Right renal pelvis (tissue), 4 donors: Measurements from ENCODE around the gene MYRIP. TPM values are rescaled to one million over a fixed set of nuclear protein-coding genes. Genes with fewer than 3 reads are reported as not detected.

Source experiments
- DNase-seq, 4 donors: peaks; one replicate each; pipeline ENCODE4 v3.0.0-alpha.2; 2013; ENCODE audit warnings: low read depth in 4 of 4, low spot score in 3 of 4, missing footprints in 1 of 4
- polyA plus RNA-seq, 4 donors: library from polyadenylated mRNA; unstranded; fragments of 120-200 nt; gene quantifications; one replicate each; pipeline ENCODE4 v1.2.1, GENCODE V29; 2013; ENCODE audit not compliant: insufficient read length in 4 of 4

Gene MYRIP
- polyA plus RNA-seq, 4 donors = 1.8 to 2.6 (median 2.2) TPM

DNA sequence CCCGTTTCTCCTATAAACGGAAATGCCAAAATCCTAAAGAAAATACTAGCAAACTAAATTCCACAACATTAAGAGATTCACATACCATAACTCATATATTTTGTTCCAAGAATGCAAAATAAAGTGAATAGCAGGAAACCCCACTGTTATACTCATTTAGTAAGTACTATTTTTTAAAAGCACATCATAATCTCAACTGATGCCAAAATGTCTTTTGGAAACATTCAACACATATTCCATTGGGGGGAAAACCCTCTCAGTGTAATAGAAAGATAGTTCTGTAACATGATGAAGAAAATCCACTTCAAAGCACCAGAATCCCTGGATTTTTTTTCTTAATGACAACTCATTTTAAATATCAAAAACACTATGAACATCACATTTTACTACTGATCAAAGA lies 407.1 kb downstream of the MYRIP start:
- no peak for DNase-seq

DNA sequence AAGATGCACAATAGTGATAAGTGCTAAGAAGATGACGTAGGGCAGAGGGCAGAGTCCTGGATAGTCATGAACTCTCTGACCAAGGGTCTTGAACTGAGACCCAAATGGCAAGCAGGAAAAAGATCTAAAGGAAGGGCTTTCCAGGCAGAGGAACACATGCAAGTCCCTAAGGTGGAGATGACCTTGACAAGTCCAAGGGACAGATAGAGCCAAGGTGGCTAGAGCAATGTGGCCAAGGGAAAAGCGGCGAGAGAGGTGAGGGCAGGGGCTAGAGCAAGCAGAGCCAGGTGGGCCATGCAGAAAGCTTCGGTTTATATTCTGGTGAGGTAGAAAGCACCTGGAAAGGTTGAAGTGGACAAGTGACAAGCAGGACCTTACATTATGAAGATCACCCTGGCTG lies 414.4 kb downstream of the MYRIP start:
- no peak for DNase-seq

GRCh38 chr3:40224796-40225515 lies 415.5 kb downstream of the MYRIP start:
- DNase-seq = no peak

DNA sequence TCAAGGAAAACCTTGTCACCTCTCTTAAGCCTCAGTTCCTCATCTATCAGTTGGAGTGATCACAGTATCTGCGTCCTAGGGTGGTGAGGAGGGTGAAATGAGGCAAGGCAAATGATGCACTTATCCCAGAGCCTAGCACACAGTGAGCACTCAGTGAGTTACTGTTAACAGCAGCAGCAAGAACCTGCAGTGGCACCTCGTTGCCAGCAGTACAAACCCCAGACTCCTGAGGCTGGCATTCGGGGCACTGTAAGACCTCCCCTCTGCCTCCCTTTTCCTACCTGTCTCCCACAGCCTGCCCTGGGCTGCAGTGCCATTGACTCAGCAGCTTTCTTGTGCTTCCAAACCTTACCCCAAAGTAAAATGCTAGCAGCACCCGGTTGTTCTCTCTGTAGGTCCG lies 417.2 kb downstream of the MYRIP start:
- no peak for DNase-seq

DNA sequence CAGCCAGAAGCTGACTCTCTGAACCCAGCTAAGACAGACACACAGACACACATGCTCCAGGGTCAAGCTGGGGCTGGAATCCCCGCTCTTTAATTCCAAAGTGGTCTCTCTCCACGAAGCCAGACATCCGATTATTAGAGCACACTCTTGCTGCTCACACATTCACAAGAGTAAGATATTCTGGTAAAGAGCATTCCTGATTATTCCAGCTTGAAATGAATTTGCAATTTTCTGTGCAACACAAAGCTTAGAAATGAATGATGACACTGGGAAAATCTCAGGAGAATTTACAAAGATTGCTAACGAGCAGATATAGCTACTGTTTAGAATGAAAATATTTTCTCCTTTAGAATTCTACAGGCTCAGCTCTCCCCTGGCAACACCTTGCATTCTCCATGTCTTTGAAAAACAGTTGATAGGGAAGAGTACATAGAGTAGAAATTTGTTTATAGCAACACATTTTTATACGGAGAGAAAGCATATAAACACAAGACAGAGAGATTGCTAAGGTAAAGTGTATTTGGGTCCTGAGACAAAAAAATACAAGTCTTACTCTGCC lies 419.5 kb downstream of the MYRIP start:
- no peak for DNase-seq

GRCh38 chr3:40229386-40229785 lies 420.0 kb downstream of the MYRIP start:
- no peak for DNase-seq

DNA sequence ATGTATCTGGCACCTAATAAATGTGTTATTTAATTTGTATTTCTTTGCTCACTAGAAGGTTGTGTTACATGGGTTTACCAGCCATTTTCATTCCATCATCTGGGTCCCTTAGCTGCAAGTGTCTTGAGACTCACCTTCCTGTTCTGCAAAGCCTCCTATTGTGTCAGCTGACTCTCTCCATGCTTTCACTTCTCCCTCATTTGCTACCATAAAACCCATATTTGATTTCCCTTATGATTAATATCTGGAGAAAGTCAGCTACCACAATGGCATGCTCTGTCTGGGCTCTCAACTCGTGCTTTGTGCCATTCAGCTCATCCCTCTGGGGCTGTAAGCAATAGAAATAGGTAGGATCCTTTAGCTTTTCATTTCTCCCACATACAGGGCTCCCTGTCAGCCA lies 420.6 kb downstream of the MYRIP start:
- no peak for DNase-seq

GRCh38 chr3:40230382-40230781 lies 421.0 kb downstream of the MYRIP start:
- DNase-seq = no peak

GRCh38 chr3:40232626-40233025 lies 423.2 kb downstream of the MYRIP start:
- no peak for DNase-seq

DNA sequence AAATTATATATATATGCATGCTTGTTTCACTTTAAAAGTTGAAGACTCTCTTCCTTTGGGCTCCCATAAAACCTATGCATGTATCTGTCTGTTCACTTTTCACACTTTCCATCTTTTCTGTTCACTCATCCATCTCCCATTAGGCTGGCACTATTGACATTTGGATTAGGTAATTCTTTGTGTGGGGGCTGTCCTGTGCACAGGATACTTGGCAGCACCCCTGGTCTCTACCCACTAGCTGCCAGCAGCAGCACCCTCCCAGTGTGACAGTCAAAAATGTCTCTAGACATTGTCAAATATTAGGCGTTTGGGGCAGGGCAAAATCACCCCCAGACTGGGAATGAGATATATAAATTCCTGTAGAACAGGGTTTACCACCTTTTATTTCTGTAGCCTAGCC lies 427.8 kb downstream of the MYRIP start:
- DNase-seq = no peak

- peak in 3 of 4 donors; percentile 4 to 10 (median 5) for DNase-seq
Observed at GRCh38 chr3:40237889-40238571, 428.6 kb downstream of the MYRIP start.

DNA sequence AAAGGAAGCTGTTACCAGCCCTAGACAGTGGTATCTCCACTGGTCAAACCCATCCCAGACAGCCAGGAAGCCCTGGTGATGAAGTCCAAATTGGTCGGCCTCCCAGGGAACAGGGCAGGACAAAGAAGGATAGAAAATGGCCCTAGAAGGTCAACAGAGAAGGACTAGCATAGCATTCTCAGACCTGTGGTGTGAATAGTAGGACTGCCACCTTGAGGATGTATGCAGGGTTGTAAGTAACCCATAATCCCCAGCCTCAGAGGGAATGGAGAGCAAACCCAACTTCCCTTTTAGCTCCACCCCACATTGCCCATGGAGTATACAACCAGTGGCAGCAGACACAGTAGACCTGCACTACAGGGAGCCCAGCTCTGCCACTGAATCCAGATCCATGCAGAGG lies 431.5 kb downstream of the MYRIP start:
- no peak for DNase-seq

DNA sequence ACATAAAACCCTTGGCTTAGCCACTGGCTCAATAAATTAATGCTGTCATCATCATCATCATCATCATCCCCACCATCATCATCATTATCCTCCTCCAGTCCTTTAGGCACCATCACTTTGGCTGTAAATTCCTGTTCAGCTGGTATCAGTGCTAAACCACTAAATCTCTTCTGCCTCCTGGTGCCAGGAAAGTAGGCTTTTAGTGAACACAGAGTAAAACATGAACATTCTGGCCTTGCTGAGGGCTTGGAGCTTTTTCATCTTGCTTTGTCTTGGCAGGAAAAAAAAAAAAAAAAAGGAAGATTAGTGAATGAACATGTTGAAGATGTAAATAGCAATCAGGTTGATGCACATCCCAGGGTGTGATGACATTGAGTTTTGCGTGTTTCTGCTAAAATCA lies 432.8 kb downstream of the MYRIP start:
- no peak for DNase-seq

DNA sequence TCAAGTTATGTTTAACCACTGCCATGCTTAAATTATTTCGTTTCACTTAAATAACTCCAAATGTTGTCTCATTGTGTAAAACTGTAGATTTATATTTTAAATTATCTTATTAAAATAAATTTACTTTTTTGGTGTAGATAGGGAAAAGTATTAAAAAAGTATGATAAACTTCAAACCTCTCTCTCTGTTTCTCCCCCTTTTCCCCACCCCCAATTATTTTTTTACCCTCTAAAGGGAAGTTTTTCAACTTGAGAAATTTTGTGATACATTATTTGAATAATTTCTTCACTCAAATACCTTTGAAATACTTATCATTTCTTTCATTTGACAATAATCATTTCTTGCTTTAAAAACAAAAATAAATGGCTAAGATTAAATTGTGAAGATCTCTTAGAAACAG lies 433.2 kb downstream of the MYRIP start:
- no peak for DNase-seq

- no peak for DNase-seq
Observed at GRCh38 chr3:40243056-40243455, 433.6 kb downstream of the MYRIP start.

DNA sequence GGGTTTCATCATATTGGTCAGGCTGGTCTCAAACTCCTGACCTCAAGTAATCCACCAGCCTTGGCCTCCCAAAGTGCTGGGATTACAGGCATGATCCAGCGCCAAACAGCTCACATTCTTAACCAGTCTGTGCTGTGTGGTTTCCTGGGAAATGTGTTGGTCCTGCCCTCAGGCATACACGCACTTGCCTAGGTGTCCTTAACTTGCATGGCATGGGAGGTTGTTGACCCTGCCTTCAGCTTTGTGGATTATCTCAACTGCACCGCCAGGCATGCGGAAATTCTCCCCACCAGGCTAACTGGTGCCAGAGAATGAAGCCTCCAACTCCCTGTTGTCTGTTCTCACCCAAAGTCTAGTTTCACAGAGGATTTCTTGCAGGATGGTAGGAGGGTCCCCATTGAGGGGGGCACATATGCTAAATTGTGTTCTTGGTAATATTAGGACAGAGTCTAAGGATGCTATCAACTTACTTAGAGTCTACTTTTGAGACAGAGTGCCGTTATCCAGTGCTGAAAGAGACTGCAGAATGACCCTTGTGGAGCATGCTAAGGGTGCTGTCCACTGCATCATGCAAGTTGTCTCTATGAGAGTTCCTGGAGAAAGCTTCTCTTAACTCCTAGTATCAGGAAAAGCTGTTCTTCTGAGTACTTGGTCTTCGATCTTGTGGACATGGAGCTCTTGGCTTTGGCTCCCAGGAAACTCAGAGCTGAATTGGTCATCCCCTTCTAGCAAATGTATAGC lies 438.5 kb downstream of the MYRIP start:
- no peak for DNase-seq

GRCh38 chr3:40248591-40248990 lies 439.2 kb downstream of the MYRIP start:
- DNase-seq = no peak

- no peak for DNase-seq
Observed at GRCh38 chr3:40249168-40249567, 439.8 kb downstream of the MYRIP start.

DNA sequence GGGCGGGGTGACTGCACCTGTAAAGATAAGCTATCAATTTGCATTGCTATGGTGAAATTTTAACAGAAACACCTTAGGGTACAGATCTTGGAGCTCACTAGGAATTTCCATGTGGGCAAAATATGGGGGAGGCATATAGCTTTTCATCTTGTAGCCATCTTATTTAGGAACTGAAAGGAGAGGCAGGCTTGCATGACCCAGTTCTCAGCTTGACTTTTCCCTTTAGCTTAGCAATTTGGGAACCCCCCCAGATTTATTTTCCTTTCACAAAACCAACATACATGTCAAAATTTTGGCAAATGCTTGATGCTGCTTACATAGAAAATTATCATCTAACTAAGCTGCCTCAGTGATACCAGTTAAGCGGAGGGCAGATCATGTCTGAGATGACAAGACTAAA lies 445.1 kb downstream of the MYRIP start:
- no peak for DNase-seq

DNA sequence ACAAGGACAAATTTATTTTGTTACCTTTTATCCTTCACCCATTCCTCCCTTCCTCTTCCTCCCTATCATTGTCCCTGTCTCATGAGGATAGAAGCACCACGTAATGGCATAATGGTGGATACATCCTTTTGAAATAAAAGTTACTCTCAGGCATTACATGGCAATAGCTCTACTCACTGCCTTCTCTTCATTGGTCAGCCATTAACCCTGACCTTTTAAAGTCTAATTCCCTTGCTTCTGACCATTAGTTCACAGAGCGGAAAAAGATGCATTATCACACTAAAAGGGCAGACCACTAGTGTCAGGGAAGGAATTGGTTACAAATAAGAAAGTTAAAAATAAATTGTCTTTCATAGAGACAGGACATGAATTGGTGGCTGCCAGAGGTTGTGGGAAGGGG lies 445.5 kb downstream of the MYRIP start:
- DNase-seq = no peak

DNA sequence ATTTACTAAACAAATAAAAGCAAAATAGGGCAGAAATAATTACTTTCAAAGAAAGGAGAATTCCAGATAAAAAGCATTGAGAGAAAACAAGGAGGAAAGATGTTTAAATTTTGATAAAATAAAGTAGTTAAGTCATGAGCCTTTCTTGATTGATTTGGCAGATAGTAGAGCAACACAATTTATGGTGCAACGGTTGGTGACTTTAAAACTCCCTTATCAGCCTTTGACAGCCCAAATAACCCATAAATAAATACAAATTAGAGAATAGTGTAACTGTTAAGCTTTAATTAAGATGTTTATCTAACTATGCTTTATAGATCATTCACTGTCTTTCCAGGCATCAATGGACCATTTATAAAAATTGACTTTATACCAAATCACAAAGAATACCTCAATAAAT lies 446.1 kb downstream of the MYRIP start:
- no peak for DNase-seq
